ENCODE data around the gene CADPS2. TPM values are rescaled to one million over a fixed set of nuclear protein-coding genes. Genes with fewer than 3 reads are reported as not detected.

Gene CADPS2
- total RNA-seq, 2 donors from 2014 or later, result 4.3 to 11.7 TPM

GRCh38 chr7:122543166-122543565, 343.1 kb downstream of the CADPS2 start:
- no peak overlapping the region for H3K27ac ChIP-seq (ENCODE audit: low read depth, low read length)
- H3K27me3 ChIP-seq (ENCODE audit: control insufficient read depth, insufficient read depth, low read length, poor library complexity, severe bottlenecking), result no peaks in the 10 kb centered on the region
- no peaks in the 10 kb centered on the region for H3K9me3 ChIP-seq (ENCODE audit: control insufficient read depth, low read length)
- Mint-ChIP-seq H3K36me3 (ENCODE audit: low read depth) (no peaks in the 10 kb centered on the region), H3K4me3 (no peak overlapping the region), H3K27me3 (ENCODE audit: insufficient read depth) (no peaks in the 10 kb centered on the region), H3K9me3 (no peaks in the 10 kb centered on the region), H3K27ac (no peak overlapping the region), H3K4me1 (no peaks in the 10 kb centered on the region)
- DNase-seq, result no peak
- H3K36me3 ChIP-seq (ENCODE audit: control insufficient read depth, insufficient read depth, low read length), result no peaks in the 10 kb centered on the region
- H3K4me3 ChIP-seq (ENCODE audit: low read length), result no peak overlapping the region
- no peak for TF ChIP-seq CTCF (conservative IDR thresholded peaks at IDR 0.05)
- no peaks in the 10 kb centered on the region for H3K4me1 ChIP-seq (ENCODE audit: control insufficient read depth, insufficient read depth, low read length)
- no peak overlapping the region for H3K9ac ChIP-seq (ENCODE audit: extremely low read depth, low read length, poor library complexity, severe bottlenecking)

GRCh38 chr7:122535086-122535485, 351.2 kb downstream of the CADPS2 start:
- Histone ChIP-seq H3K9ac (ENCODE audit: extremely low read depth, low read length, poor library complexity, severe bottlenecking) (no peak overlapping the region), H3K27me3 (ENCODE audit: control insufficient read depth, insufficient read depth, low read length, poor library complexity, severe bottlenecking) (no peaks in the 10 kb centered on the region), H3K4me1 (ENCODE audit: control insufficient read depth, insufficient read depth, low read length) (no peaks in the 10 kb centered on the region), H3K27ac (ENCODE audit: low read depth, low read length) (no peak overlapping the region), H3K4me3 (ENCODE audit: low read length) (no peak overlapping the region), H3K36me3 (ENCODE audit: control insufficient read depth, insufficient read depth, low read length) (no peaks in the 10 kb centered on the region), H3K9me3 (ENCODE audit: control insufficient read depth, low read length) (no peaks in the 10 kb centered on the region)
- Mint-ChIP-seq H3K4me1 (peaks cover 7% of the 10 kb centered on the region), H3K9me3 (no peaks in the 10 kb centered on the region), H3K27me3 (ENCODE audit: insufficient read depth) (no peaks in the 10 kb centered on the region), H3K4me3 (no peak overlapping the region), H3K27ac (no peak overlapping the region), H3K36me3 (ENCODE audit: low read depth) (no peaks in the 10 kb centered on the region)
- no peak for DNase-seq
- 83% methylated on average over 1 of the region's 1 CpG for WGBS, 2 experiments (ENCODE audit: insufficient coverage in 1 of 2, insufficient read length in 1 of 2)
- no peak for TF ChIP-seq CTCF (conservative IDR thresholded peaks at IDR 0.05)

- no peak overlapping the region for H3K4me3 ChIP-seq (ENCODE audit: low read length)
- H3K27ac ChIP-seq (ENCODE audit: low read depth, low read length), result no peak overlapping the region
- no peaks in the 10 kb centered on the region for H3K9me3 Mint-ChIP-seq
- no peaks in the 10 kb centered on the region for H3K27me3 Mint-ChIP-seq (ENCODE audit: insufficient read depth)
- no peaks in the 10 kb centered on the region for H3K9me3 ChIP-seq (ENCODE audit: control insufficient read depth, low read length)
- H3K9ac ChIP-seq (ENCODE audit: extremely low read depth, low read length, poor library complexity, severe bottlenecking), result no peak overlapping the region
- WGBS, 2 experiments (ENCODE audit: insufficient coverage in 1 of 2, insufficient read length in 1 of 2), result 28 to 33% methylated on average over 3 to 7 of the region's 9 CpGs
- no peaks in the 10 kb centered on the region for H3K36me3 Mint-ChIP-seq (ENCODE audit: low read depth)
- no peaks in the 10 kb centered on the region for H3K27me3 ChIP-seq (ENCODE audit: control insufficient read depth, insufficient read depth, low read length, poor library complexity, severe bottlenecking)
- no peaks in the 10 kb centered on the region for H3K36me3 ChIP-seq (ENCODE audit: control insufficient read depth, insufficient read depth, low read length)
- H3K4me1 Mint-ChIP-seq, result peaks cover 7% of the 10 kb centered on the region
- H3K27ac Mint-ChIP-seq, result no peak overlapping the region
- peak; percentile 63 for DNase-seq
- H3K4me3 Mint-ChIP-seq, result no peak overlapping the region
- H3K4me1 ChIP-seq (ENCODE audit: control insufficient read depth, insufficient read depth, low read length), result no peaks in the 10 kb centered on the region
- TF ChIP-seq CTCF (conservative IDR thresholded peaks at IDR 0.05), result peak; percentile 73
These were observed 353.6 kb downstream of the CADPS2 start for GRCh38 chr7:122532406-122533269.
